Nephron progenitor cell (in vitro differentiated cells): ENCODE results near the gene POLR2H.

ENCODE experiments used
- DNase-seq: peaks from one replicate; pipeline ENCODE4 v3.0.0; 2021
- H3K27ac Mint-ChIP-seq: 2 replicates; pipeline ENCODE4 v1.8.0; 2021; ENCODE audit warnings: mild to moderate bottlenecking, moderate library complexity, mixed read lengths
- H3K27me3 Mint-ChIP-seq: 2 replicates; pipeline ENCODE4 v1.8.0; 2021; ENCODE audit warnings: mild to moderate bottlenecking, low read depth, mixed read lengths; ENCODE audit not compliant: poor library complexity
- H3K36me3 Mint-ChIP-seq: 2 replicates; pipeline ENCODE4 v1.8.0; 2021; ENCODE audit warnings: low read depth, mixed read lengths
- H3K4me1 Mint-ChIP-seq: 2 replicates; pipeline ENCODE4 v1.8.0; 2021; ENCODE audit warnings: mixed read lengths
- H3K4me3 Mint-ChIP-seq: 2 replicates; pipeline ENCODE4 v1.8.0; 2021; ENCODE audit warnings: mild to moderate bottlenecking, moderate library complexity, mixed read lengths
- H3K9me3 Mint-ChIP-seq: 2 replicates; pipeline ENCODE4 v1.8.0; 2021; ENCODE audit warnings: mild to moderate bottlenecking, moderate library complexity, mixed read lengths
- TF ChIP-seq, protein P1 (sequence below): fragments of 200-600 bp; sonication (generic); IDR thresholded peaks from 2 replicates; pipeline ENCODE4 v1.5.0; 2021; ENCODE audit warnings: antibody characterized with exemption

The POLR2H gene

DNA sequence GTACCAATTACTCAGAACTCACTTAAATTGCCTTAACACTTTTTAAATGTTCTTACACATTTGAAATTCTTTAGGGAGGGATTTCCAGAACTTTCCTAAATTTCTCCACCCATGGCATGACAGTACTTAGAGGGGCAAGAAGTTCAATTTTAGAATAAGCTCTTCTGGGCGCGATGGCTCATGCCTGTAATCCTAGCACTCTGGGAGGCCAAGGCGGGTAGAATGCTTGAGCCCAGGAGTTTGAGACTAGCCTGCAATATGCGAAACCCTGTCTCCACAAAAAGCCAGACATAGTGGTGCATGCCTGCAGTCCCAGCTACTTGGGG is 13.5 kb upstream of the POLR2H start:
- TF ChIP-seq, protein P1, sequence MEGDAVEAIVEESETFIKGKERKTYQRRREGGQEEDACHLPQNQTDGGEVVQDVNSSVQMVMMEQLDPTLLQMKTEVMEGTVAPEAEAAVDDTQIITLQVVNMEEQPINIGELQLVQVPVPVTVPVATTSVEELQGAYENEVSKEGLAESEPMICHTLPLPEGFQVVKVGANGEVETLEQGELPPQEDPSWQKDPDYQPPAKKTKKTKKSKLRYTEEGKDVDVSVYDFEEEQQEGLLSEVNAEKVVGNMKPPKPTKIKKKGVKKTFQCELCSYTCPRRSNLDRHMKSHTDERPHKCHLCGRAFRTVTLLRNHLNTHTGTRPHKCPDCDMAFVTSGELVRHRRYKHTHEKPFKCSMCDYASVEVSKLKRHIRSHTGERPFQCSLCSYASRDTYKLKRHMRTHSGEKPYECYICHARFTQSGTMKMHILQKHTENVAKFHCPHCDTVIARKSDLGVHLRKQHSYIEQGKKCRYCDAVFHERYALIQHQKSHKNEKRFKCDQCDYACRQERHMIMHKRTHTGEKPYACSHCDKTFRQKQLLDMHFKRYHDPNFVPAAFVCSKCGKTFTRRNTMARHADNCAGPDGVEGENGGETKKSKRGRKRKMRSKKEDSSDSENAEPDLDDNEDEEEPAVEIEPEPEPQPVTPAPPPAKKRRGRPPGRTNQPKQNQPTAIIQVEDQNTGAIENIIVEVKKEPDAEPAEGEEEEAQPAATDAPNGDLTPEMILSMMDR, result no peak
- Mint-ChIP-seq H3K27ac (no peak overlapping the region), H3K27me3 (peaks cover 7% of the 10 kb centered on the region), H3K4me1 (peaks cover 30% of the 10 kb centered on the region), H3K9me3 (no peaks in the 10 kb centered on the region), H3K36me3 (peaks cover 12% of the 10 kb centered on the region), H3K4me3 (no peak overlapping the region)
- no peak for DNase-seq

DNA sequence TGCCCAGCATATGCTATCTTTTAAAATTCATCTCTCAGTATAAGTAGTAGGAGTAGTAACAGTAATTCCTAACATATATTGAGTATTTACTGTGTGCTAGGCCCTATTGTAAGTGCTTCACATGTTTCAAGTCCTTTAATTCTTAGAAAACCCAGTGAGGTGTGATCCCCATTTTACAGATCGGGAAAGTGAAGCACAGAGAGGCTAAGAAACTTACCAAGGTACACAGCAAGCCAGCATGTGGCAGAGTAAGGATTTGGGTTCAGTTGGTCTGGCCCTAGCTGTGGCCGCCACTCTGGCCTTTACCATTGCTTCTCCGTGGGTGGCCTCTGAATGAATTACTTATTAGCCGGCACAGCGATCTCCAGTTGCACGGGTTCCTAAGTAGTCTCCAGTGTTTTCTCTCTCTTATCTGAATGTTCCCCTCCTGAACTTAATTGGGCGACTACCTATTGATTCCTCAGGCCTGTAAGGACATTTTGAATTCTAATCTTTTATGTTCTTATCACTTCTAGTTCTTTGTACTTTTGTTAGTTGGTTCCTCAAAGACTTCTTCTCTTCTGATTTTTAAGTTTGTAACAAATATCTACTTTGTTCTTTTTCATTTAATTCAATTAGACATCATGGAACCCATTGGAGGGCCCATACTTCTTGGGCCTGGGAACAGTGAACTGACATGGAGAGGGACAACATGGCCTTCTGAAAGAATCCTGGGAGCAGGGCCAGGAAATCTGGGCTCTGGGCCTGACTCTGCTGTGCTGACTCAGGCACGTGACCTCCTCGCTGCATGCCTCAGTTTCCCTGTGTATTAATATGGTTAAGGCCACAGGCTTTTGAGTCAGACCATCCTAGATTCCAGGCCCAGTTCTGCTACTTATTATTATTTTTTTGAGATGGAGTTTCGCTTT is 11.7 kb upstream of the POLR2H start:
- Mint-ChIP-seq H3K27me3 (peaks cover 7% of the 10 kb centered on the region), H3K4me3 (no peak overlapping the region), H3K4me1 (peaks cover 30% of the 10 kb centered on the region), H3K36me3 (peaks cover 12% of the 10 kb centered on the region), H3K9me3 (no peaks in the 10 kb centered on the region), H3K27ac (no peak overlapping the region)
- no peak for DNase-seq
- TF ChIP-seq, protein P1, result no peak

DNA sequence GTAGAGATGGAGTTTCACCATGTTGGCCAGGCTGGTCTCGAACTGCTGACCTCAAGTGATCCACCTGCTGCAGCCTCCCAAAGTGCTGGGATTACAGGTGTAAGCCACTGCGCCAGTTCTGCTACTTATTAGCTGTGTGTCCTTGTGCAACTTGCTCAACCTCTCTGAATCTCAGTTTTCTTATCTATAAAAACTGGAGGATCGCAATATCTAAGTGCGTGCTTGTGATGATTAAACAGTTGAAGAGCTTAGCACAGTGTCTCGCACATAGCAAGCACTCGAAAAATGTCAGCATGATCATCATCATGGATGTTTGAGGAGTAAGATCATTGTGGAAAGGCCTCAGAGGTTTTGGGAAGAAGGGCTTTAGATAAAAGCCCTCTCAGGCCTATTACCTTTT is 10.9 kb upstream of the POLR2H start:
- DNase-seq, result no peak
- Mint-ChIP-seq H3K36me3 (peaks cover 15% of the 10 kb centered on the region), H3K9me3 (no peaks in the 10 kb centered on the region), H3K27me3 (peaks cover 7% of the 10 kb centered on the region), H3K4me1 (peaks cover 31% of the 10 kb centered on the region), H3K27ac (no peak overlapping the region), H3K4me3 (no peak overlapping the region)
- TF ChIP-seq, protein P1, result no peak

DNA sequence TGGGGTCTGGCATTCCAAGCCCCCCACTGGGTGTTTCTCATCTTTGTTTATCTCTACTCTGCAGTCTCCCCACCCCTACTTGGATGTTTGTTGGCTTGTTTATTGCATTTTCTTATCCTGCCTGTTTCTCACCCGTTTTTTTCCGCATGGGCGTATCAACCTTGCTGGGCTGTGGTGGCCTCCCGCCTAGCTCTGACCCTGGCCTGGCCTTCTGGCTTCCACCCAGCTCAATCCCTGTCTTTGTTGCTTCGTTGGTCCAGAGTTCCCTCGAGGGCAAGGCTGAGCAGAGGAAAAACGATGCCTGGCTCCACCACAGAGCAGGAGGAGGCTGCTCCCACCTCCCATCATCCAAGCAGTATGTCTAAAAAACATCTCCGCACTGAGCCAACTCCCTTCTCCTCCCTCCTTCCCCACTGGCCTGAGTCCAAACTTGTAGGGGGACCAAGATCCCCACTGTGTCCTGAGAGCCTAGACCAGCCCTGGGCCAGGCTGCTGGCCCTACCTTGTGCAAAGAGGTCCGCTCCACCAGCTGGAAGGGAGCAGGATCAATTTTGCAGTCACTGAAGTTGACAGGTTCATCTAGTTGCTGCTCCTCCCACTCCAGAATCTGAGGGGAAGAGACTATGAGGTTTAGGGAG is 9.9 kb upstream of the POLR2H start:
- DNase-seq, result no peak
- peak overlapping the region; percentile 18 for H3K4me3 Mint-ChIP-seq
- H3K27ac Mint-ChIP-seq, result peak overlapping the region; percentile 90

DNA sequence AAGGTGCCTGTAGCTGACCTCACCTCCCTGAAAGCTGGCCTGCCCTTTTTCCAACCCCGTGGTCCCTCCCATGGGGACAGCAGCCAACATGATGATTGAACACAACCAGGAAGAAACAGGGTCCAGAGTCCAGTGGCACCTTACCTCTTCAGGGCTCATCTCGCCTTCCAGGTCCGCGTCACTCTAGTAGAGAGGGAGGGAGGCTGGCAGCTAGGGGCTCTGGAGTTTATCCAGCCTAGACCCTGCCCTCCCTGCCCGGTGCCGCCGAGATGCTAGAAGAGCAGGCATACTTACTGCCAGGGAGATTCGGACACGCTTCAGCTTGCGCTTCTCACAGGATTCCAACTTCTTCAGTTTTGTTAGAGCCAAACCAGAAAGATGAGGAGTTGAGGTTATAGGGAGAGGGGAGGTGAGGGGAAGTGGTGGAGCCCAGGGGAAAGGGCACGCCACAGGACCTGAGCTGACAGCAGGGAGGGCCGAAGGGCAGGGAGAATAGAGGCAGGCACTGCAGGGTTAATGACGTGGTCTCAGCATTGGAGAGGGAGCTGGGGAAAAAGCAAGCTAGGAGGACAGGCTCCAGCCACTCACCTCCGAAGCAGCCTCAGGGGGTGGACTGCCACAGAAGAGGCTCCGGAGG is 9.2 kb upstream of the POLR2H start:
- Mint-ChIP-seq H3K9me3 (no peaks in the 10 kb centered on the region), H3K27ac (peak overlapping the region; percentile 90), H3K4me3 (no peak overlapping the region), H3K36me3 (peaks cover 18% of the 10 kb centered on the region), H3K4me1 (peaks cover 28% of the 10 kb centered on the region), H3K27me3 (peaks cover 3% of the 10 kb centered on the region)
- TF ChIP-seq, protein P1, result no peak
- DNase-seq, result no peak

More for the DNA sequence above, 9.9 kb upstream of the POLR2H start:
- TF ChIP-seq, protein P1, result no peak
- H3K9me3 Mint-ChIP-seq, result no peaks in the 10 kb centered on the region
- H3K4me1 Mint-ChIP-seq, result peaks cover 28% of the 10 kb centered on the region
- H3K27me3 Mint-ChIP-seq, result peaks cover 7% of the 10 kb centered on the region
- peaks cover 14% of the 10 kb centered on the region for H3K36me3 Mint-ChIP-seq
